ENCODE results near the gene BEX4.
"Not testable (repeated sequence)": the region's sequence is repeated elsewhere in the genome, so short reads cannot be mapped to it uniquely, and the experiment has no call there.

BEX4 gene

DNA sequence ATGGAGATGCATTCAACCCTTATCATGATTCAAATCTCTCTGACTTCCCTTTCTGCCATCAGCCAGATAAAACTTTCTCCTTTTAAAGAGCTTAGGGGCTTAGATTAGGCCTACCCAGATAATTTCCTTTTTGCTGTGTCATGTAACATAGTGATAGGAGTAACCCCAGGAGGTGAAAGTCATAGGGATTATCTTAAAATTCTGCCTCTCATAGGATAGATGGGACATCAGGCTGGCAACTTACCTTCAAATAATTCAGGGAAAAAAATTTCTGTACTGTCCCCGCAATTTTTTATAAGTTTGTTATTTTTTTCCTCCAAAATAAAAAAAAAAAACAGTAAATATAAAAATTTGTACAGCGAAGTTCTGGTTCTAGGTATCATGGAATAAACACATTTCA, 20.7 kb downstream of the BEX4 start:
- intact Hi-C loops (cut with DNase I); DNase-seq: not testable (repeated sequence)

DNA sequence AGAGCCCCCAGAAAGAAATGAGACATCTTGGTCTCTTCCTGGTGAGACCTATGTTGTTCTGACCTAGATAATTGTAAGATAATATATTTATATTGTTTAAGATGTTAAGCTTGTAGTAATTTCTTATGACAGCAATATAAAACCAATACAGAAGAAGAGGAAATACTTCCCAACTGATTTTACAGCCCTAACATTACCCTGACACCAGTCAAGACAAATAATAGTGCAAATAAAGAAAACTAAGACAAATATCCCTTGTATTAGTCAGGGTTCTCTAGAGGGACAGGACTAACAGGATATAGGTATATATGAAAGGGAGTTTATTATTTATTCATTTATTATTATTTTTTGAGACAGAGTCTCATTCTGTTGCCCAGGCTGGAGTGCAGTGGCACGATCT, 21.4 kb downstream of the BEX4 start:
- intact Hi-C loops (cut with DNase I) = no loop called here
- no peak for DNase-seq

DNA sequence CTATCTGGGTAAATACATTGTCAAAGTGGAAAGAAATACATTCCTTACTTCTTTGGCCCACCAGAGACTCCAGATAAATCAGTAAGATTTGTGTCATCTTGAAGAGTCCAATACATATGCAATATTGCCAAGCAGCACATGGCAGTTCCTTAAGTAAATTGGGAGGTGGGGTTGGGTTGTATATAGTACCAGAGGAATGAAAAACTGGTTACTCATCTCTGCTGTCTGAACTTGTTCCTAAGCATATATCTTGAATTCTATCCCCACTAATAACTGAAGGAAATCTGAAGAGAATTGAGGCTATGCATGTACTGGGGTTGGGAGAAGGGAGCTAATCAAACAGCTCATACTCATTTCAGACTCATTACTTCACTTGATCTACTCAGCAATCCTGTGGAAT, 25.2 kb downstream of the BEX4 start:
- intact Hi-C loops (cut with DNase I) = no loop called here
- DNase-seq = no peak

DNA sequence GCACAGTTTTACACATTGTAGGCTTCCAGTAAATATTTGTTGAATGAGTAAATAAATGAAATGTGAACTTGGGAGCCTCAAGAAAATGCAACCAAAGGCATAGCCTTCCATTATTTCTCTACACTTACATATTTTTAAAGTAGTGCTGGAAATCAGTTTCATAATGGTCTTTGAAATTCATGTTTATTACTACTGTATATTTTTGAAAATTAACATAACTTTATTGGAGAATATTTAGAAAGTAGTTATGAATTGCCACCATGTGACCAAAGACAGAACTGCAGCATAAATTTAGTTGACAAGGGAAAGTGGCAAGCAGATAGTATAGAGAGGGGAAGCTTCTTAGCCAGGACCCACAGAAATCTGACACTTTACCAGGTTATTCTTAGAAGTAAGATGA, 33.6 kb downstream of the BEX4 start:
- intact Hi-C loops (cut with DNase I) = no loop called here
- DNase-seq = no peak

DNA sequence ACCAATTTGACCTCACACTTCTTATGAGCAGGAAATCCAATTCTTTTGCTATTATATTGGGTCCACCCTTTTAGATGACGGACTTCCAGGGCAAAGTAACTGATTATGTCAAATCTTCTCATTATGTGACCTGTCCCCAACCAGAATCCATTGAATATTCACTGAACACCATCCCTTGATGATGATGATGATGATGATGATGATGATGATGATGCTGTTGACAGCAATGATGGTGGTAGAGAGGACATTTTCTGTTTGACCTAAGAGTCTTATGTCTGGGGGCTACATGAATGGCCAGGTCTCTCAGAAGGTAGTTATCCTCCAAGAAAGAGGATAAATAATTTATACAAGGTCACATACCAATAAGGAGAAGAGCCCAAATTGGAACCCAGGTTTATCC, 34.9 kb downstream of the BEX4 start:
- DNase-seq = no peak
- intact Hi-C loops (cut with DNase I) = loop anchor here (5.0 kb wide), 1 partner anchor 38 kb away; no protein-coding TSS in a partner anchor

DNA sequence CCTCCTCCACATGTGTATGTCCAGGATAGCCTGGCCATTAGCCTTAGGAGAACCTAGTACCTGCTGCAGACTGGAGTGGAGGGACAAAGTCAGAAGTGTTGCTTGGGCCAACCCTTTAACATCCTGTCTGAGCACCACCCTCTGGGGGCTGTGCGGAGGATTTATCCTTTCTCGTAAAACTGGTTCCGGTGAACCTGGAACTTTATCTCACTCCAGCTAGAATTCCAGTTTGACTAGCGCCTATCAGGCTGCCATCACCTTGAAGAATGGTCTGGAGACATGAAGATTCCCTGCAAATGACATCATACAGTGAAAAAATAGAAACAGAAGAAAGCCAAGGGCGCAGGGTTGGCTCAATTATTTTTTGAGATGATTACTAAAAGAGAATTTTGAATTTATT, 36.1 kb downstream of the BEX4 start:
- no peak for DNase-seq
- intact Hi-C loops (cut with DNase I) = loop anchor here (5.0 kb wide), 1 partner anchor 39 kb away; no protein-coding TSS in a partner anchor

DNA sequence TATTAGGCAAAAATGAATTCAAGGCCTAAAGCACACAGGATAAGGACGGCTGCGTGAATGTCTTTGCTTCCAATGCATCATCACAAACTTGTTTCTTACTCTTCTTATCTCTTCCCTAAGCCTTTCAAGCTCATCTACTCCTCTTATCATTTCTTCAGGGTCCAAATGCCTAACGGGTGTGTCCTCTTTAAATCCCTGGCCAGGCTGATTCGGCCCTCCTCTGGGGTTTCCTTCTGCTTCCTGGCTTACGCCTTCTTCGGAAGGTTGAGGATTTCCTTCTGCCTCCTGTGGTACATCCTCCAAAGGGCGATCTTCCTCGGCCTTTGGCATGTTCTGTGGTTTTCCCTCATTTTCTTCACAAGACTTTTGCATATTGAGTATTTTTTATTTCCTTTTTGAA, 38.7 kb downstream of the BEX4 start:
- peak in 1 of 10 donors; percentile 32 for DNase-seq
- intact Hi-C loops (cut with DNase I) = loop anchor here (5.0 kb wide), 1 partner anchor 41 kb away; no protein-coding TSS in a partner anchor

DNA sequence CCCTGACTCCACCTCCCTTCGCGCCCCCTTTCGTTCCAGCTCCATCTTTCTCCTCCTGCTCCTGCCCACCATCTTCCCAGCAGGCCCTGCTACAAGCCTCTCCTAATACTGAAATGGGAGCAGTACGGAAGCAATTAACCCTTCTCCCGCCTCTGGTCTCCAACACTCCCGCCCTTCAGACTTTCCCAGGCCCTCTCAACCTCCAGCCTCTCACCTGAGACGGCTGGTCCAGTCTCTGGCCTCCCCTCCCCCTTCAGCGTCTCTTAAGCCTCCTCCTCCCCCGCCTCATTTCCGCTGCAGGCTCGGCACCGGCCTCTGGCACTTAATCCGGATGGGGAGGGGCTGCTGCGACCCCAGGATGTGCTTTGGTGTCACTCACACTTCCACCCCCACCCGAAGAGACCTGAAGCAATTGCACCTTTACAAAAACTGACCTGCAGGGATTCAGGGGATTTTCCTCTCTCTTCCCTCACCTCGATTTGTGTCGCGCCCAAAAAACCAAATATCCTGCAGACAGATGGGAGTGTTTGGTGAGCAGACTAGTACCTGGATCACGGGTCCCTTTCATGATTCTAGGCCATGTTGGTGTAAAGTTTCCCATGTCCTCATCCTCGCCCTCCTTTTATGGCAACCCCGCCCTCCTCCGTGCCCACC, 39.4 kb downstream of the BEX4 start:
- intact Hi-C loops (cut with DNase I) = loop anchor here (5.0 kb wide), 1 partner anchor 42 kb away; no protein-coding TSS in a partner anchor
- DNase-seq = peak in 8 of 10 donors; percentile 17 to 89 (median 40)

DNA sequence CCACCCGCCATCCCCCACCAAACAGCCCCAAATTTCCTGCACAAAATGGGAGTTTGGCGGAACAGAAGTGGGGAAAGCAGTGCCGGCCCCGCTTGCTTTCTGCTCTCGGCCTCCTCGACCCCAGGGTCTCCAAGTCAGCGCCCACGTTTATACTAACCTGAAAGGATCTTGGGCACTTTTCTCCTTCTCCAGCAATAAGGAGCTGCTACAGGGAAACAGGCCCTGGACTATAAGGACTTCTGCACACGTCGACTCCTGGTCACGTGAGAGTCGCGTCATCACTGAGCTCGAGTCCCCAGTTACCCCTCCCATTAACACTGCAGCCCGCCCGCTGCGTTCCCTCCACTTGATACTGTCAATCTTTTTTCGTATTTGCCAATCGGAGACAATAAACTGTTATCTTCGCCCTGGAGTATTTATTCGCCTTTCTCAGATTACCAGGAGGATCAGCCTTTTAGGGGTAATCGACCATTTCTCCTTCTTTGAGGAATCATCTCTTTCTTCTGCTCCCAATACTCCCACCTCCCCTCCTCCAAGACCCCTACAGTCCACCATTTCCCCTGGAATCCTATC, 40.1 kb downstream of the BEX4 start, which contains the start of gene TCEAL8:
TSS of gene TCEAL8 (minus strand) at position 235 of the 573 bp plus-strand sequence. CDS start 1,176 bp downstream, outside the sequence.
- intact Hi-C loops (cut with DNase I) = loop anchor here (5.0 kb wide), 1 partner anchor 43 kb away; no protein-coding TSS in a partner anchor

DNA sequence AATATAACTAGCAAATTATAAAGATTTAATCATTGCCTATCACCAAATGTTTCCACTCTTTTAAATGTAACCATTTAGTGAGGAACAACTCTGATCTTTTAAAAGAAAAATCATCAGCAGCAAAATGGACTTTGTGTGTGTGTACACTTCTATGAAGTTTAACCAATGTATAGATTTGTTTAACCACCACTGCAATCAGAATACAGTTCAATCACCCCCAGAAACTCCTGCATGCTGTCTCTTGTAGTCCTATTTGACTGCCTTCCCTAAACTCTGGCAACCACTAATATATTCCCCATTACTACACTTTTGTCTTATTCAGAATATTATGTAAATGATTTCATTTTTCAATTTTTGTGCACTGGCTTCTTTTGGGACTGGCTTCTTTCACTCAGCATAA, 41.7 kb downstream of the BEX4 start:
- DNase-seq = no peak
- intact Hi-C loops (cut with DNase I) = no loop called here

More for the DNA sequence above, 40.1 kb downstream of the BEX4 start, which contains the start of gene TCEAL8:
- DNase-seq = peak; percentile 69 to 97 (median 84)

DNA sequence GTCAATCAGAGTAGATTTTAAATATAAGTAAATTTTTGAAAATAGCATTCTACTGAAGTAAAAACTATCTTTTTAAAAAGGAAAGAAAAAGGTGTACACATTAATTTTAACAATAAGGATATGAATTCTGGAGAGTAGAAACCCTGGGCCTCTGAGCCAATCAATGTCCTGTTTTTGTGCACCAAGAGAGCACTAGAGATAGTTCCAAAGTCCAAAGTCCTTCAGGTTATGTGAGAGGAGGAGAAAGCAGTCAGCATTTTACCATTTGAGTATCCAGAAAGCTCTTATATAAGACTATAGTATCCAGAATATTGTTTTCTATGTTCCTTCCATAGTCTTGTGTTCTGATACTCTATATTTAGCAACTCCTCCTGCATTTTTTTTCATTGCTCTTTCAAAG, 43.4 kb downstream of the BEX4 start:
- no peak for DNase-seq
- intact Hi-C loops (cut with DNase I) = no loop called here

All from posterior cingulate gyrus (tissue), 11 donors.